ENCODE results near the gene COX4I2. TPM values are rescaled to one million over a fixed set of nuclear protein-coding genes. Genes with fewer than 3 reads are reported as not detected.

Gene COX4I2
- total RNA-seq, 4 donors from 2014 or later, result 0.83 to 3.1 (median 2.6) TPM; not detected in 1

DNA sequence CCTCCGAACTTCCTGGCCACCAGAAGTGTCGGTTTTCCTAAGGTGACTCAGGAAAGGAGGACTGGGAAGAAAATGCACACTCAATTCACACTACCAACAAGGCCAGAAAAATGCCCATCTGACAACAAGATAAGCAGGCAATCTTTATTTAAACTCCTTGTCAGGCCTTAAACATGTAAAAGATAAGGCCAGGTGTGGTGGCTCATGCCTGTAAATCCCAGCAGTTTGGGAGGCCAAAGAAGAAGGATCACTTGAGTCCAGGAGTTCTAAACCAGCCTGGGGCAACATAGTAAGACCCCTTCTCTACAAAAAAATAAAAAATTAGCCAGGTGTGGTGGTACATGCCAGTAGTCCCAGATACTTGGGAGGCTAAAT is 40.2 kb upstream of the COX4I2 start:
- WGBS, 2 donors, result 68 to 83% methylated on average over 2 of the region's 2 CpGs
- no peaks in the 10 kb centered on the region for H3K27me3 ChIP-seq
- peak overlapping the region; percentile 89 to 94 (median 91) for H3K27ac ChIP-seq
- H3K9me3 ChIP-seq, result no peaks in the 10 kb centered on the region
- H3K4me1 ChIP-seq, result peaks cover 7 to 56% (median 35%) of the 10 kb centered on the region in 3 donors
- no peak overlapping the region for H3K4me3 ChIP-seq
- H3K36me3 ChIP-seq, result no peaks in the 10 kb centered on the region
- no peak for TF ChIP-seq POLR2A (IDR thresholded peaks at IDR 0.05)
- TF ChIP-seq, protein P1, sequence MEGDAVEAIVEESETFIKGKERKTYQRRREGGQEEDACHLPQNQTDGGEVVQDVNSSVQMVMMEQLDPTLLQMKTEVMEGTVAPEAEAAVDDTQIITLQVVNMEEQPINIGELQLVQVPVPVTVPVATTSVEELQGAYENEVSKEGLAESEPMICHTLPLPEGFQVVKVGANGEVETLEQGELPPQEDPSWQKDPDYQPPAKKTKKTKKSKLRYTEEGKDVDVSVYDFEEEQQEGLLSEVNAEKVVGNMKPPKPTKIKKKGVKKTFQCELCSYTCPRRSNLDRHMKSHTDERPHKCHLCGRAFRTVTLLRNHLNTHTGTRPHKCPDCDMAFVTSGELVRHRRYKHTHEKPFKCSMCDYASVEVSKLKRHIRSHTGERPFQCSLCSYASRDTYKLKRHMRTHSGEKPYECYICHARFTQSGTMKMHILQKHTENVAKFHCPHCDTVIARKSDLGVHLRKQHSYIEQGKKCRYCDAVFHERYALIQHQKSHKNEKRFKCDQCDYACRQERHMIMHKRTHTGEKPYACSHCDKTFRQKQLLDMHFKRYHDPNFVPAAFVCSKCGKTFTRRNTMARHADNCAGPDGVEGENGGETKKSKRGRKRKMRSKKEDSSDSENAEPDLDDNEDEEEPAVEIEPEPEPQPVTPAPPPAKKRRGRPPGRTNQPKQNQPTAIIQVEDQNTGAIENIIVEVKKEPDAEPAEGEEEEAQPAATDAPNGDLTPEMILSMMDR (IDR thresholded peaks at IDR 0.05), result no peak
- intact Hi-C loops (cut with DNase I), result no loop called here
- no peak for DNase-seq

DNA sequence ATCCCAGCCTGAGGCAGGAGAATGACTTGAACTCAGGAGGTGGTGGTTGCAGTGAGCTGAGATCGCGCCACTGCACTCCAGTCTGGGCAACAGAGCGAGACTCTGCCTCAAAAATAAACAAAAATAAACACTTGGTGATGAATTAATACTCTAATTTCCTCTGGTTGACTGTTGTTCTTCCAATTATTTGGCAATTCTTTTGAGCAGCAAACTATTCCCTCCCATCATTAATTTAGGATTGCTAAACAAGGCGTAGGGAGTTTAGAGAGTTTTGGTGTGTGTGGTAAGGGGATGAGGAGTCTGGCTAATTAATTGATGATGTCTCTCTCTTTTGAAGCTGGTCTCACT is 35.3 kb upstream of the COX4I2 start:
- TF ChIP-seq, protein P1 (IDR thresholded peaks at IDR 0.05), result no peak
- Histone ChIP-seq H3K9me3 (no peaks in the 10 kb centered on the region), H3K27me3 (peaks cover 0 to 3% (median 0%) of the 10 kb centered on the region in 4 donors), H3K27ac (peak overlapping the region in 3 of 4 donors; percentile 94 to 97 (median 94)), H3K4me3 (no peak overlapping the region), H3K4me1 (peaks cover 18 to 54% (median 20%) of the 10 kb centered on the region in 3 donors), H3K36me3 (peaks cover 0 to 8% (median 0%) of the 10 kb centered on the region in 3 donors)
- intact Hi-C loops (cut with DNase I), result no loop called here
- DNase-seq, result no peak
- WGBS, 2 donors, result 55 to 76% methylated on average over 4 of the region's 4 CpGs

DNA sequence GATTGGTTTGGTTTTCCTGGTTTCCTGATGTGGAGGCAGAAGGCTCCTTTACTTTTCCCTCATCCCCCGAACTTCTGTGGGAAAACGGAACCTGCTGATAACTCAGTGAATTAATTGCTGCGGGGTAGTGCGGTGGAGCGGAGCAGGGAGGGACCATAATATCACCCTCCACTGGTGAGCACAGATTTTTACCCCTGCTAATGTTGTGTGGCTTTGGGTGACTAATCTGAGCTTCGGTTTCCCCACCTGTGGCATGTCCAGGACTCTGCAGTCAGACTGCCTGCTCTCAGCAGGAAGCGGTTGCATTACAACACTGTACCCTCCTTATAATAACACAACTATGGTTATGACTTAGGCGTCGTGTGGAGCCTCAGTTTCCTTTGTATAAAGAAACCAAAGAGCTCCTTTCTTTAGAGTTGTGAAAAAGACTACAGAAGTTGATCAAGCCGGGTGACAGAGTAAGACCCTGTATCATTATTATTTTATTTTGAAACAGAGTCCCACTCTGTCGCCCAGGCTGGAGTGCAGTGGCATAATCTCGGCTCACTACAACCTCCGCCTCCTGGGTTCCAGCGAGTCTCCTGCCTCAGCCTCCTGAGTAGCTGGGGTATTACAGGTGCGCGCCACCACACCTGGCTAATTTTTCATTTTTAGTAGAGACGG is 34.8 kb upstream of the COX4I2 start:
- DNase-seq, result no peak
- H3K4me1 ChIP-seq, result peaks cover 19 to 58% (median 20%) of the 10 kb centered on the region in 3 donors

DNA sequence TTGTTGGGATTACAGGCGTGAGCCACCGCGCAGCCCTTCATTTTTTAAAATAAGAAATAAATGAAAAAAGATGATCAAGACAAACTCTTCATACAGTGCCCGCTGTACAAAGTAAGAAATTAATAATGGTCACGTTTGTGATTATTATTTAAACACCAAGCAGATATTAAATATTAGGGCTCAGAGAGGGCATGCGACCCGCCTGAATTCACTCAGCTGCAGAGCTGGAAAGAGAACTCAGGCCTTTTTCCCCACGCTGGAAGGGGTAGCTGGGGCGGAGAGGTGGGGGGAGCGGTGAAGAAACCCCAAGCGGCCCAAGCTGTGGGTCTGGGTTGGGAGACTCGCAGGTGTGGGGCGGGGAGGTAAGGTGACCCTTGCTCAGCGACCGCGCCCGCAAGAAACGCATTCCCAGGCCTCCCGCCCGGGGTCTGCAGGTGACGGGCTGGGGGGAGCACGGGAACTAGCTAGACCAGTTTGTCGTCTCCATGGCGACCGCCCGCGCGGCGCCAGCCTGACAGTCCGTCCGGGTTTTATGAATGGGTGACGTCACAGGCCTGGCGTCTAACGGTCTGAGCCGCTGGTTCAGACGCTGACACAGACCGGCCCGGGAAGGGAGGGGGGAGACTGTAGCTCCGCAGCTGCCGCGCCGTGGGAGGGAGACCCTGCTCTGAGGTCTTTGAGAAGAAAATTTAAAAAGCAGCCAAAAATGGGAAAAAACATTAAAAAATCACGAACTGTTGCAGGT is 33.7 kb upstream of the COX4I2 start:
- H3K4me3 ChIP-seq, result peak overlapping the region; percentile 75 to 91 (median 82)
- H3K36me3 ChIP-seq, result peaks cover 0 to 8% (median 0%) of the 10 kb centered on the region in 3 donors
- peak; percentile 42 for DNase-seq
- H3K4me1 ChIP-seq, result peaks cover 27 to 69% (median 29%) of the 10 kb centered on the region in 3 donors
- H3K27me3 ChIP-seq, result peaks cover 0 to 9% (median 0%) of the 10 kb centered on the region in 4 donors
- intact Hi-C loops (cut with DNase I), result no loop called here
- TF ChIP-seq POLR2A (IDR thresholded peaks at IDR 0.05), result peak in 3 of 4 donors; percentile 64 to 87 (median 79)
- TF ChIP-seq, protein P1 (IDR thresholded peaks at IDR 0.05), result no peak
- H3K27ac ChIP-seq, result peak overlapping the region; percentile 94 to 97 (median 96)
- no peaks in the 10 kb centered on the region for H3K9me3 ChIP-seq
- WGBS, 2 donors, result 11 to 14% methylated on average over 34 to 41 of the region's 43 CpGs

More for the DNA sequence above, 34.8 kb upstream of the COX4I2 start:
- TF ChIP-seq, protein P1 (IDR thresholded peaks at IDR 0.05), result no peak
- TF ChIP-seq POLR2A (IDR thresholded peaks at IDR 0.05), result no peak
- Histone ChIP-seq H3K36me3 (peaks cover 0 to 8% (median 0%) of the 10 kb centered on the region in 3 donors), H3K9me3 (no peaks in the 10 kb centered on the region), H3K4me3 (no peak overlapping the region), H3K27ac (peak overlapping the region; percentile 94 to 97 (median 96)), H3K27me3 (peaks cover 0 to 3% (median 0%) of the 10 kb centered on the region in 4 donors)
- intact Hi-C loops (cut with DNase I), result no loop called here
- WGBS, 2 donors, result 61 to 65% methylated on average over 15 to 16 of the region's 17 CpGs

DNA sequence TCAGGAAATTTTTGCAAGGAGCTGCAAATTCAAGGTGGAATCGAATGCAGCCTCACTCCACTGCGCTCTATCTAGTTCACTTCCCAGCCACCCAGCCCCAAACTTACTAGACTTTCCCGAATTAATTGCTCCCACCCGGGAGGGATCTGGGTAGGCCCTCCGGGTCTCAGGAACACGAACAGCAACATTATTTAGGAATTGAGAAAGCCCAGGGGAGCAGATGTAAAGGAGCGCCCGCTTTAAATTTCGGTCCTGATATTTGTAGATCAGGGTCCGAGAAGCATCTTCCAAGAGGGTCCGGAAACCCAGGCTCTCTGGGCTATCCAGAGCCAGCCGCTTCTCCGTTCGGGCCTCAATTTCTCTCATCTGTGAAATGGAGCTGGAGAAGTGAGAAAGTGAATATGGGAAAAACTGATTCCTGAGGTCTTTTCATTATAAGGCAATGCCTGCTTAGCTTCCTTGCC is 33.1 kb upstream of the COX4I2 start:
- Histone ChIP-seq H3K9me3 (no peaks in the 10 kb centered on the region), H3K4me3 (peak overlapping the region; percentile 75 to 91 (median 82)), H3K27me3 (peaks cover 0 to 9% (median 0%) of the 10 kb centered on the region in 4 donors), H3K36me3 (peaks cover 0 to 8% (median 0%) of the 10 kb centered on the region in 3 donors), H3K4me1 (peaks cover 27 to 75% (median 29%) of the 10 kb centered on the region in 3 donors), H3K27ac (peak overlapping the region; percentile 94 to 97 (median 96))
- intact Hi-C loops (cut with DNase I), result loop anchor here (5.0 kb wide), 1 partner anchor 32 kb away; no protein-coding TSS in a partner anchor
- WGBS, 2 donors, result 1 to 5% methylated on average over 14 of the region's 14 CpGs
- DNase-seq, result no peak
- no peak for TF ChIP-seq POLR2A (IDR thresholded peaks at IDR 0.05)
- TF ChIP-seq, protein P1 (IDR thresholded peaks at IDR 0.05), result no peak
